Lower leg skin (tissue), 3 donors: ENCODE results near the gene ATG7.

ENCODE experiments used
- CTCF ChIP-seq, 3 donors: fragments of 450-650 bp; IDR thresholded peaks; one replicate each; pipeline ENCODE4 v1.5.1; 2016; ENCODE audit warnings: antibody characterized with exemption in 3 of 3, mild to moderate bottlenecking in 3 of 3, moderate library complexity in 2 of 3
- POLR2A ChIP-seq, 2 donors: fragments of 450-650 bp; IDR thresholded peaks; one replicate each; pipeline ENCODE4 v1.6.1; 2016 to 2017; ENCODE audit warnings: antibody characterized with exemption in 2 of 2, mild to moderate bottlenecking in 1 of 2, moderate library complexity in 1 of 2

DNA sequence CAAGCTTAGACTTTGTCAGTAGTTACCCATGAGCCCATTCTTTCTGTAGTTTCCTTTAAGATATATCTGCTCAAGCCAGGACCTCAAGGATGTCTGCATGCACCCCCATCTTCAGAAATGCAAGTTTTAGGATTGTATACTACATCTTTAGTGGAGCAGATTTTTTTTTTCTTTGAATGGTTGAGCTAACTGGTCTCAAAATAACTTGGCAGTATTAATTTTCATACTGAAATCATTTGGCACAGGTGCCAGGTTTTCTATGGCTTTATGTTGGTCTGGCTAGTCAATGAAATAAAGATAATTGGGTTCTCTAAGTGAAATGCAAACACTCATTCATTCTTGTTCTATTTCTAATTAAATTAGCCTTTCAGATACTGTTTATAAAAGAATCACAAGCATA lies 108.9 kb downstream of the ATG7 start:
- TF ChIP-seq CTCF (IDR thresholded peaks at IDR 0.05) (no peak), POLR2A (IDR thresholded peaks at IDR 0.05) (no peak)
